Vagina (tissue), 2 donors: Measurements from ENCODE around the gene ZNF844.

Experiments used
- POLR2AphosphoS5 ChIP-seq, 2 donors: sonication (generic); formaldehyde crosslinking; IDR thresholded peaks; one replicate each; pipeline ENCODE4 v1.9.0; 2017; ENCODE audit warnings: antibody characterized with exemption in 2 of 2, mild to moderate bottlenecking in 2 of 2, low read depth in 1 of 2; ENCODE audit not compliant: insufficient read depth in 1 of 2
- TF ChIP-seq, protein P1 (sequence below), 3 experiments: fragments of 450-650 bp in 2 of 3; fragments of 200-600 bp in 1 of 3; sonication (generic) in 1 of 3; IDR thresholded peaks; one replicate each; pipeline ENCODE4 v1.5.1; 2017 to 2019; ENCODE audit warnings: antibody characterized with exemption in 3 of 3, mild to moderate bottlenecking in 2 of 3, moderate library complexity in 2 of 3

DNA sequence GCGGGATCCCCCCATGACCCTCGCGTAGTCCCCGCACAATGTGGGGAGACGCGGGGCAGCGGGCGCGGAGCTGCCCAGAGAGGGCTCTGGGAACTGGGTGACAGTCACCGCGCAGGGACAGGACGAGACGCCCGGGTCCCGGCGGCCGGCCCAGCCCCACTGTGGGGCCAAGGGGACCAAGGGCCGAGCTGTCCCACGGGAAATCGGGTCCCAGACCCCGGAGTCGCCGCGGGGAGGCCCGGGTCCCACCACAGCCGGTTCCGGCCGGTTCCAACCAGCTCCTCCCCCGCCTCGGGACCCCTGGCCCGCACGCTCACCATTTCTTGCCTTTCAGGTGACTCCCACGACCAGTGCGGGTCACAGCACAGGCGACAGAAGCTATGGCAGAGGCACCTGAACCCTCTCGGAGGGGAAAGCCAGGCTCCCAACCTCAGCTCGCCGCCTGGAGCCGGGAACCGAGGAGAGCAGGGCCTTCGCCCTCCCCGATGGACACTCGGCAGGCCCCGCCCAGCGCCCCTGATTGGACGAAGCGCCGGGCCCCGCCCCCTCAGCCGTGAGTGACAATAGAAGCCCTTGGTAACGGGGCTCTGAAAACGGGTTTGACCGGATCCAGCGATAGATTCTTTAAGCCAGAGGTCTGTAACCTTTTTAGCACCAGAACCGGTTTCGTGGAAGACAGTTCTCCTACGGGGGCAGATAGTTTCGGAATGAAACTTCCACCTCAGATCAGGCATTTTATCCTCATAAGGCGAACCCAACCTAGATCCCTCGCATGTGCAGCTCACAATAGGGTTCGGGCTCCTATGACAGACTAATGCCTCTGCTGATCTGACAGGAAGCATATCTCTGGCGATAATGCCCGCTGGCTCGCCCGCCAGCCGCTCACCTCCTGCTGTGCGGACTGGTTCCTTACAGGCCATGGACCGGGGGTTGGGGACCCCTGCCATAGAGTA, 29.0 kb upstream of the ZNF844 start, which contains the start of gene ZNF433:
- TF ChIP-seq, protein P1, sequence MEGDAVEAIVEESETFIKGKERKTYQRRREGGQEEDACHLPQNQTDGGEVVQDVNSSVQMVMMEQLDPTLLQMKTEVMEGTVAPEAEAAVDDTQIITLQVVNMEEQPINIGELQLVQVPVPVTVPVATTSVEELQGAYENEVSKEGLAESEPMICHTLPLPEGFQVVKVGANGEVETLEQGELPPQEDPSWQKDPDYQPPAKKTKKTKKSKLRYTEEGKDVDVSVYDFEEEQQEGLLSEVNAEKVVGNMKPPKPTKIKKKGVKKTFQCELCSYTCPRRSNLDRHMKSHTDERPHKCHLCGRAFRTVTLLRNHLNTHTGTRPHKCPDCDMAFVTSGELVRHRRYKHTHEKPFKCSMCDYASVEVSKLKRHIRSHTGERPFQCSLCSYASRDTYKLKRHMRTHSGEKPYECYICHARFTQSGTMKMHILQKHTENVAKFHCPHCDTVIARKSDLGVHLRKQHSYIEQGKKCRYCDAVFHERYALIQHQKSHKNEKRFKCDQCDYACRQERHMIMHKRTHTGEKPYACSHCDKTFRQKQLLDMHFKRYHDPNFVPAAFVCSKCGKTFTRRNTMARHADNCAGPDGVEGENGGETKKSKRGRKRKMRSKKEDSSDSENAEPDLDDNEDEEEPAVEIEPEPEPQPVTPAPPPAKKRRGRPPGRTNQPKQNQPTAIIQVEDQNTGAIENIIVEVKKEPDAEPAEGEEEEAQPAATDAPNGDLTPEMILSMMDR (IDR thresholded peaks at IDR 0.05) = no peak
- peak; percentile 89 for TF ChIP-seq POLR2AphosphoS5 (IDR thresholded peaks at IDR 0.05; ENCODE audit: insufficient read depth in 1 of 2, low read depth in 1 of 2)
